Measurements from ENCODE around the gene SLC35F2.
A peak's percentile ranks its signal among the peaks of the same experiment; 100 is the strongest.

The SLC35F2 gene

DNA sequence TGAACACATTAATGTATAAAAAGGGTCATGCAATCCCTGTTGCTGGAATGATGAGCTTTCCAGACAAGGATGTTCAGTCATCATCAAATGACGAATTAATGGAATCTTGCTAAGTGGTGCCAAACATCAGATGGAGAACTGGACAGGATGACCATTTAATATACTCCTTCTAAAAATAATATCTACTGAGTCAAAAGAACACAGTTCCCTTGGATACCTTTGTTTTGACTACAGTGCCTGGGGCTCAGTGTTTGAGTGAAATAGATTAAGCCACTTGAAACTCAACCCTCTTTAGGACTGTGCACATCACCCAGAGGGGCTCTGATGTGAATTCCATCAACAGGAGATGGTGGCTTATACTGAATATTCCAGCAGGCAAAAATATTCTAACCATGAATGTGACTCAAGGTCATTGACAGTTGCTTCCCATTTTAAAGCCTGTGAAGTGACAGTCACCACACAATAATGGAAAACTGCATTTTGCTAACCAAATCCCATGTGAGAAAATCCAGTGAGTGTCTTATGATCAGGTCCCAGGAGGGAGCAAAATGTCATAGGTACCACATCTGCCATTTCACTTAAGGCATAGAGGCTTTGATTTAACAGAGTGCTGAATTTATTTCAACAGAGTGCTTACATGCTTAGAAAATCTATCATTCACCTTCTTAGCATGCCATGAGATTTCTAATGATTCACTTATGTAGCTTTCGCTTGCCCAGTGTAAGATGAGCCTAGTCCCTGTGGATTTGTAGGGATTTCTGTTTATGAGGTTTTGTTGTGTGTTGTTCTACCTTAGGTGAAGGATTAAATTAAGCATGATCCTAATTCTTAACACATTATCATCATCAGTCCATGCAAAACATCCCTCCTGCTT is 105.4 kb downstream of the SLC35F2 start:
- no peak for DNase-seq
- Mint-ChIP-seq H3K36me3 (no peaks in the 10 kb centered on the region), H3K27ac (no peak overlapping the region), H3K9me3 (no peaks in the 10 kb centered on the region), H3K4me1 (no peaks in the 10 kb centered on the region), H3K27me3 (peaks cover 25 to 36% of the 10 kb centered on the region in 2 donors), H3K4me3 (no peak overlapping the region)
- no peak for ATAC-seq (replicated peaks)

GRCh38 chr11:107752508-107752907 is 106.1 kb downstream of the SLC35F2 start:
- Mint-ChIP-seq H3K36me3 (no peaks in the 10 kb centered on the region), H3K9me3 (no peaks in the 10 kb centered on the region), H3K27me3 (peaks cover 25 to 35% of the 10 kb centered on the region in 2 donors), H3K4me3 (no peak overlapping the region), H3K4me1 (no peaks in the 10 kb centered on the region), H3K27ac (no peak overlapping the region)
- ATAC-seq (replicated peaks) (no peak), DNase-seq (no peak)

DNA sequence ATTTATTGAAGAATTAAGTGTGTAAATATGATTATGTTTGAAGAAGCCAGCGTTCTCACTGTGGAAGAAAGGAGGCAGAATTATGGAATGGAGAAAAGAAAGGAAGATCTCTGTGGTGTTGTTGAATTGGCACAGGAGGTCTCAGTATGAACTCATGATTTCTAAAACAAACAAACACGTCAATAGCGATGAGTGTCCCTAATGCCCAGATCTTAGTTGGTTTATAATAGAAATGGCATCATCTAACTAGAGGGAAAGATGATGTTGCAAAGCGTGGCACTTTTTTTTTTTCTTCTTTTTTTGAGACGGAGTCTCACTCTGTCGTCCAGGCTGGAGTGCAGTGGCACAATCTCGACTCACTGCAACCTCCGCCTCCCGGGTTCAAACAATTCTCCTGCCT is 107.5 kb downstream of the SLC35F2 start:
- no peaks in the 10 kb centered on the region for H3K9me3 Mint-ChIP-seq
- H3K27me3 Mint-ChIP-seq, result peaks cover 23 to 25% of the 10 kb centered on the region in 2 donors
- H3K4me3 Mint-ChIP-seq, result no peak overlapping the region
- H3K4me1 Mint-ChIP-seq, result no peaks in the 10 kb centered on the region
- no peak overlapping the region for H3K27ac Mint-ChIP-seq
- no peak for DNase-seq
- no peak for ATAC-seq (replicated peaks)
- no peaks in the 10 kb centered on the region for H3K36me3 Mint-ChIP-seq

GRCh38 chr11:107750313-107750712 is 108.3 kb downstream of the SLC35F2 start:
- H3K27ac Mint-ChIP-seq, result no peak overlapping the region
- no peaks in the 10 kb centered on the region for H3K36me3 Mint-ChIP-seq
- peaks cover 25 to 26% of the 10 kb centered on the region in 2 donors for H3K27me3 Mint-ChIP-seq
- DNase-seq (no peak), ATAC-seq (replicated peaks) (no peak)
- no peaks in the 10 kb centered on the region for H3K9me3 Mint-ChIP-seq
- H3K4me3 Mint-ChIP-seq, result no peak overlapping the region
- no peaks in the 10 kb centered on the region for H3K4me1 Mint-ChIP-seq

DNA sequence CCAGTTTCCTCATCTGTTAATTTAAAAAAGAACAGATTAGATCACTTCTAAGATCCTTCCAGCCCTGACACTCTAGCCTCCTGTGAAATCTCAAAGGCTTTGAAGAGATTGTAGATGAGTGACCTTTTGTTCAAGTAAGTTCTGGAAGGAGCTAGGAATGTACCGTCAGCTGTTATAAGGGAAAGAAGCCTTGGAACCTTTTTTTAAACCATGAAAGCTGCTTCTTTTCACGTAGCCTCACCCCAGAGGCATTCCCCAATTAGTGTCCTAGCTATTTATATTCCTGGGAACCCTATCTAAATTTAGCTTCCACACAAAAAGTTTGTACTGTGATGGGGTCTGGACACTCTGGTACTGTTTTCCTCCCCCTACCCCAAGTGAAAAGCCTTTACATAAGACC is 111.0 kb downstream of the SLC35F2 start:
- Mint-ChIP-seq H3K36me3 (no peaks in the 10 kb centered on the region), H3K4me1 (no peaks in the 10 kb centered on the region), H3K4me3 (no peak overlapping the region), H3K27me3 (peaks cover 25 to 34% of the 10 kb centered on the region in 2 donors), H3K9me3 (no peaks in the 10 kb centered on the region), H3K27ac (no peak overlapping the region)
- DNase-seq (no peak), ATAC-seq (replicated peaks) (no peak)

GRCh38 chr11:107744736-107745135 is 113.9 kb downstream of the SLC35F2 start:
- peaks cover 0 to 4% of the 10 kb centered on the region in 2 donors for H3K4me1 Mint-ChIP-seq
- no peak for ATAC-seq (replicated peaks)
- peaks cover 40 to 44% of the 10 kb centered on the region in 2 donors for H3K27me3 Mint-ChIP-seq
- H3K36me3 Mint-ChIP-seq, result no peaks in the 10 kb centered on the region
- H3K4me3 Mint-ChIP-seq, result no peak overlapping the region
- no peaks in the 10 kb centered on the region for H3K9me3 Mint-ChIP-seq
- no peak for DNase-seq
- H3K27ac Mint-ChIP-seq, result no peak overlapping the region

GRCh38 chr11:107743191-107743590 is 115.4 kb downstream of the SLC35F2 start:
- Mint-ChIP-seq H3K27ac (no peak overlapping the region), H3K4me3 (no peak overlapping the region), H3K9me3 (no peaks in the 10 kb centered on the region), H3K4me1 (peaks cover 0 to 4% of the 10 kb centered on the region in 2 donors), H3K36me3 (no peaks in the 10 kb centered on the region), H3K27me3 (peaks cover 47 to 50% of the 10 kb centered on the region in 2 donors)
- no peak for DNase-seq
- ATAC-seq (replicated peaks), result no peak

DNA sequence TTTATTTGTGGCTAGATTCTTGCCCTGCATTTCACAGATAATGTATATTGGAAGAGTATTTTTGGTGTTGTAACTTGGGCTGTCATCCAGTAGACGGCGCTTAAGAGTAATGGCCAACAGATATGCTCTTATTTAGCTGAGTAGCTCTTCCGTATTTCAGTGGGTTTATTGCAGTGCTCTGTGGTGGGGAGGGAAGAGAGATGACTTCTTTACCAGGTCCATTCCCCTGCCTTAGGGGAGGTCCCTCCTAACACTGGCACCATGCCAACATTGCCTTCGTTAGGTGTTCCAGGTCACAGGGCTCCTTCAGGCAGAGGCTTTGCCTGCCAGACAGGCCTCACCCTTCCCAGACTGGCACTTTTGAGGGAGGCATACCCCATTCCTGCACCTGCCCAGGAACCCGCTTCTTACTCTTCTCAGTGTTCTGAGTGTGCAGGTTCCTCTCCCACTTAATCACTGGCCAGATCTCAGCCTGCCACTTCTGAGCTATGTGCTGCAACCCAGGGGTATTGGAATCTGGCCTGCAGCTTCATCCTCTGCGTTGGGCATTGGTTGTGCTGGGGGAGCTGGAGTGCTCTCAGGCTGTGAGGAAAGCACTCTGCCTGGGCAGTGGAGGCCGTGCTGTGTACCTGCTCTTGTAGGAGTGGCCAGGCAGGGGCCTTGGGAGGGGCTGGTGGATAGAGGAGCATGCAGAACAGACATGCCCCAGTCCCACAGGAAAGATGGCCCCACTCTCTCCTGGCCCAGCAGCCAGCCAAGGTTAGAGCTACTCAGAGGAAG is 117.4 kb downstream of the SLC35F2 start:
- H3K27me3 Mint-ChIP-seq, result peaks cover 39 to 47% of the 10 kb centered on the region in 2 donors
- ATAC-seq (replicated peaks) (peak; percentile 90 to 94), DNase-seq (peak; percentile 3)

More for the DNA sequence above, 117.4 kb downstream of the SLC35F2 start:
- no peak overlapping the region for H3K27ac Mint-ChIP-seq
- no peak overlapping the region for H3K4me3 Mint-ChIP-seq
- no peaks in the 10 kb centered on the region for H3K9me3 Mint-ChIP-seq
- H3K36me3 Mint-ChIP-seq, result no peaks in the 10 kb centered on the region
- peaks cover 0 to 4% of the 10 kb centered on the region in 2 donors for H3K4me1 Mint-ChIP-seq
